Measurements from ENCODE around the gene ACACB. TPM values are rescaled to one million over a fixed set of nuclear protein-coding genes. Genes with fewer than 3 reads are reported as not detected.

ACACB gene
- total RNA-seq, 1 donor from 2014 or later: 1.7 TPM

GRCh38 chr12:109221277-109221931, 105.0 kb downstream of the ACACB start:
- no peak for TF ChIP-seq CTCF (IDR thresholded peaks at IDR 0.05; ENCODE audit: unreplicated experiment)
- H3K27me3 Mint-ChIP-seq (ENCODE audit: unreplicated experiment): no peaks in the 10 kb centered on the region
- H3K36me3 Mint-ChIP-seq (ENCODE audit: low read depth, unreplicated experiment): no peaks in the 10 kb centered on the region
- H3K27ac Mint-ChIP-seq (ENCODE audit: unreplicated experiment): no peak overlapping the region
- no peak for DNase-seq (ENCODE audit: low spot score)
- no peak overlapping the region for H3K4me3 Mint-ChIP-seq (ENCODE audit: unreplicated experiment)
- no peaks in the 10 kb centered on the region for H3K9me3 Mint-ChIP-seq (ENCODE audit: unreplicated experiment)
- no peaks in the 10 kb centered on the region for H3K4me1 Mint-ChIP-seq (ENCODE audit: unreplicated experiment)

GRCh38 chr12:109222062-109222461, 105.7 kb downstream of the ACACB start:
- DNase-seq (ENCODE audit: low spot score): no peak
- Mint-ChIP-seq H3K27ac (ENCODE audit: unreplicated experiment) (no peak overlapping the region), H3K4me1 (ENCODE audit: unreplicated experiment) (no peaks in the 10 kb centered on the region), H3K9me3 (ENCODE audit: unreplicated experiment) (no peaks in the 10 kb centered on the region), H3K4me3 (ENCODE audit: unreplicated experiment) (no peak overlapping the region), H3K27me3 (ENCODE audit: unreplicated experiment) (no peaks in the 10 kb centered on the region), H3K36me3 (ENCODE audit: low read depth, unreplicated experiment) (no peaks in the 10 kb centered on the region)
- no peak for TF ChIP-seq CTCF (IDR thresholded peaks at IDR 0.05; ENCODE audit: unreplicated experiment)

DNA sequence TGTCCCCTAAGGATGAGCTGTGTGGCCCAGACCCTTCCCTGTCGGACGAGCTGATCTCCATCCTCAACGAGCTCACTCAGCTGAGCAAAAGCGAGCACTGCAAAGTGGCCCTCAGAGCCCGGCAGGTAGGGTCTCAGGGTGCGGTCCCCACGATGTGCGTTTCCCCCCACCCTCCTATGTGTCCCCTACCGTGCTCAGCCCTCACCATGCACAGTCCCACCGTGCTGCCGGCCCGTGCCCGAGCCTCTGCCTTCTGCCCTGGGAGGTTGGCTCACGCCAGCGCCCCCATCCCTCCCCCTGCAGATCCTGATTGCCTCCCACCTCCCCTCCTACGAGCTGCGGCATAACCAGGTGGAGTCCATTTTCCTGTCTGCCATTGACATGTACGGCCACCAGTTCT, 106.1 kb downstream of the ACACB start:
- Mint-ChIP-seq H3K9me3 (ENCODE audit: unreplicated experiment) (no peaks in the 10 kb centered on the region), H3K27ac (ENCODE audit: unreplicated experiment) (no peak overlapping the region), H3K36me3 (ENCODE audit: low read depth, unreplicated experiment) (no peaks in the 10 kb centered on the region), H3K4me1 (ENCODE audit: unreplicated experiment) (no peaks in the 10 kb centered on the region), H3K27me3 (ENCODE audit: unreplicated experiment) (no peaks in the 10 kb centered on the region), H3K4me3 (ENCODE audit: unreplicated experiment) (no peak overlapping the region)
- no peak for DNase-seq (ENCODE audit: low spot score)
- TF ChIP-seq CTCF (IDR thresholded peaks at IDR 0.05; ENCODE audit: unreplicated experiment): no peak

DNA sequence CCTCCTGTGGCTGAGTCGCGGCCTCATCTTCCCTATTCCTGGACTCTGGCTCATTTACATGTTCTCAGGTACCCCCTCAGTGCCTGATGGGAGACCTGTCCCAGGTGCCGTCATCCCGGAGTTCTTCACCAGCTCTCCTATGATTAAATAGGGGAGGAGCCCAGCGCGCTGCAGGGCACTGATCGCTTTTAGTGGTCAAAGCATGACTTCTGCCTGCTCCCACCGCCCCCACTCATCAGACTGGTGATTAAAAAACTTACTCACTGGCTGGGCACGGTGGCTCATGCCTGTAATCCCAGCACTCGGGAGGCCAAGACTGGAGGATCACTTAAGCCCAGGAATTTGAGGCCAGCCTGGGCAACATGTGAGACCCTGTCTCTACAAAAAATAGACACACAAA, 106.8 kb downstream of the ACACB start:
- Mint-ChIP-seq H3K4me3 (ENCODE audit: unreplicated experiment) (no peak overlapping the region), H3K36me3 (ENCODE audit: low read depth, unreplicated experiment) (no peaks in the 10 kb centered on the region), H3K27me3 (ENCODE audit: unreplicated experiment) (no peaks in the 10 kb centered on the region), H3K27ac (ENCODE audit: unreplicated experiment) (no peak overlapping the region), H3K4me1 (ENCODE audit: unreplicated experiment) (no peaks in the 10 kb centered on the region), H3K9me3 (ENCODE audit: unreplicated experiment) (no peaks in the 10 kb centered on the region)
- DNase-seq (ENCODE audit: low spot score): no peak
- no peak for TF ChIP-seq CTCF (IDR thresholded peaks at IDR 0.05; ENCODE audit: unreplicated experiment)

- no peak overlapping the region for H3K27ac Mint-ChIP-seq (ENCODE audit: unreplicated experiment)
- no peak overlapping the region for H3K4me3 Mint-ChIP-seq (ENCODE audit: unreplicated experiment)
- no peak for TF ChIP-seq CTCF (IDR thresholded peaks at IDR 0.05; ENCODE audit: unreplicated experiment)
- no peaks in the 10 kb centered on the region for H3K9me3 Mint-ChIP-seq (ENCODE audit: unreplicated experiment)
- H3K27me3 Mint-ChIP-seq (ENCODE audit: unreplicated experiment): no peaks in the 10 kb centered on the region
- no peak for DNase-seq (ENCODE audit: low spot score)
- no peaks in the 10 kb centered on the region for H3K36me3 Mint-ChIP-seq (ENCODE audit: low read depth, unreplicated experiment)
- no peaks in the 10 kb centered on the region for H3K4me1 Mint-ChIP-seq (ENCODE audit: unreplicated experiment)
These were observed 107.5 kb downstream of the ACACB start for GRCh38 chr12:109223868-109224267.
